HG03097 (cell line): ENCODE measurements around the gene KLK5.
"Not testable (repeated sequence)": the region's sequence is repeated elsewhere in the genome, so short reads cannot be mapped to it uniquely, and the experiment has no call there.

Source experiments
- ATAC-seq: cut with Tn5 transposase; IDR thresholded peaks from one replicate; pipeline ENCODE4 v1.9.1; 2021; ENCODE audit not compliant: unreplicated experiment, low FRiP score

The KLK5 gene, protein sequence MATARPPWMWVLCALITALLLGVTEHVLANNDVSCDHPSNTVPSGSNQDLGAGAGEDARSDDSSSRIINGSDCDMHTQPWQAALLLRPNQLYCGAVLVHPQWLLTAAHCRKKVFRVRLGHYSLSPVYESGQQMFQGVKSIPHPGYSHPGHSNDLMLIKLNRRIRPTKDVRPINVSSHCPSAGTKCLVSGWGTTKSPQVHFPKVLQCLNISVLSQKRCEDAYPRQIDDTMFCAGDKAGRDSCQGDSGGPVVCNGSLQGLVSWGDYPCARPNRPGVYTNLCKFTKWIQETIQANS

DNA sequence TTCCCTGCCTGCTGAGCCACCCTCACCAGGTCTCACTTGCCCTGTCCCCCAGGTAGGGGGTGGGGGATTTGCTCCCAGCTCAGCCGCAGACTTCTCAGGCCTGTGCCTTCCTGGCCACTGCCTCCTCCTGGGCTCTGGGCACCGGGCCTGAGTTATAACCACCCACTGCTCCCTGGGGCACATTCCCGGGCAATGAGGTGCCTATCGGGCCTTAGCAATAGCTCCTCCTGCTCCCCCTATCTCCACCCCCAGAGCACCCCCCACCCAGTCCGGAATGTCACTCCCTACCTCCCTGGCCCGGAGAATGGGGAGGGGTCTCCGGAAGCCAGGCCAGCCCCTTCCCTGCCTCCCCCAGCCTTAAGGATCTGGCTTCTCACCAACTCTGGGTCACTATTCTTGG lies at the start of gene KLK5:
TSS of gene KLK5 (minus strand) at position 129 of the 400 bp plus-strand sequence. CDS start 381 bp downstream, outside the sequence.
- ATAC-seq, result no peak

GRCh38 chr19:51002089-51002532 lies 49.3 kb upstream of the KLK5 start:
- ATAC-seq, result no peak

DNA sequence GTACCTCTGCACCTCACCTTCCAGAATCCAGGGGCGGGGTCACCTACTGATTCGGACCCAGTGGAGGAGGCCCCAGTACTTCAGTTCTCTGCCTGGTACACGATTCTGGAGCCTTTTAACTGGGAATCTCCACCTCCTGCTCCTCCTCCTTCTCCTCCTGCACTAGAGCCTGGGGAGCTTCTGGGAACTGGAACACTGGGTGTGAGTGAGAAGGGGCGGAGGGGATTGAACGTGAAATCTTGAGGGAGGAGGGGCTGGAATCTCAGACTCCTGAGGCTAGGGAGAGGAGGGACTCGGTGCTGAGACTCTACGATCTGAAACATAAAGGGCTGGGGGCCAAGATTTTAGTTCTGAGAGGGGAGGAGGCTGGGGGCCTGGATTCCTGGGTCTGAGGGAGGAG lies 48.7 kb upstream of the KLK5 start, which contains the start of gene KLK8:
TSS of gene KLK8 (minus strand) at position 90 of the 400 bp plus-strand sequence. CDS start 437 bp downstream, outside the sequence.
- no peak for ATAC-seq

- ATAC-seq, result no peak
Observed at GRCh38 chr19:51000981-51001380, 48.1 kb upstream of the KLK5 start.

- ATAC-seq, result no peak
Observed at GRCh38 chr19:51000426-51000825, 47.6 kb upstream of the KLK5 start.

GRCh38 chr19:50998686-50999085 lies 45.8 kb upstream of the KLK5 start:
- no peak for ATAC-seq

- no peak for ATAC-seq
Observed at GRCh38 chr19:50998061-50998460, 45.2 kb upstream of the KLK5 start.

DNA sequence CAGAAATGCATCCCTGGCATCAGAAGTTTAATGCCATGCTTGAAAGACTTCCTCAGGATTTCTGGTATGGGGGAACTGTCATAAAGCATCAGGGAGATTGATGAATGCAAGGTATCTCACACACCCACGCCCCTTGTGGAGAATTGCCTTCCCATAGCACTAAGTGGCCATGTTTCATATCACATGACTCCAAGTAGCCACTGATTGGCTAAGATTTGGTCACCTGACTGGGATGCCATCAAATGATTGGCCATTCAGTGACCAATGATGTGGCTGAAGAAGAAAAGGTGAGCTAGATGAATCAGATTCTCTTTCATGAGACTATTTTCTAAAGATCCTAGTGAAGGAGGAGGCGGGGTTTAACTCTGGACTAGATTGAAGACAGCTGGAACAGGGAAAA lies 41.3 kb upstream of the KLK5 start:
- no peak for ATAC-seq

- ATAC-seq, result no peak
Observed at GRCh38 chr19:50992666-50993035, 39.8 kb upstream of the KLK5 start.

DNA sequence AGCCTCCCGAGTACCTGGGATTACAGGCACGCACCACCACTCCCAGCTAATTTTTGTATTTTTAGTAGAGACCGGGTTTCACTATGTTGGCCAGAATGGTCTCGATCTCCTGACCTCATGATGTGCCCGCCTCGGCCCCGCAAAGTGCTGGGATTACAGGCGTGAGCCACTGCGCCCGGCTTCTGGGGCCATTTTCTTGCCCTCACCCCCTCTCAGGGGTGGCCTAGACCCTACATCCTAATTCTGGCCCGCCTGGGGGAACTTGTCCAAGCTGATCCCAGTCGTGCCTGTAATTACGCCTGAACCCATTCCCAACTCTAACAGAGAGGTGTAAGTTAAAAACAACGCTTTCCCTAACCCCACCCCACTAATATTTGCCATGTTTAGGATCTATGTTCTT lies 31.6 kb upstream of the KLK5 start:
- not testable (repeated sequence) for ATAC-seq

DNA sequence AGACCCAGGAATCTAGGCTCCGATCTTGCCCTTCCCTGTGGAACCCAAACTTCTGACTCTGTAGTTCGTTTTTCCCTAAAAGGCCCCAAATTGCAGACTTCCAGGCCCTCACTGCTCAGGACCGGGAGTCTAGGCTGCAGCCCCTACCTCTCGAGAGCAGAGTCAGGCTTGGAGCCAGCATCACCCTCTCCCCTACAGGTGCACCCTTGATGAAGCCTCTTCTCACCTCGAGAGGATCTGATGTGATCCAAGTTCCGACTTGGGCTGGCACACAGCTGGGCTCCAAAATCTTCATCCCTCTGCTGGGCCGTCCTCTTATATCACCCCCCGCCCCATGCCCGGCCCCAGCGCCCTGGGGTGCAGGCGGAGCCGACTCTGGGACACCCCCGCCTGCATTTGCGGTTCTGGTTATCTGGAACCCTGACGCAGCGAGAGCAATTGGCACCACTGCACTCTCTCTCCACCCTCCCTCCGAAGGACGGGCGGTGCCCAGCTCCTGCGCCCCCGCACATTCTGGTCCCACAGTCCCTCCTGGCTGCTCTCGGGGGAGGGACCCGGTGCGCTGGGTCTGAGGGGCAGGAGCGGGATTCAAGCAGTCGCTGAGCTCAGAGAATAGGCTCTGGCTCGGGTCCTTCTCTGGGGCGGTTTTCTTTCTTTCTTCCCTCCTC lies 30.9 kb upstream of the KLK5 start, which contains the start of gene KLK7:
TSS of gene KLK7 (minus strand) at position 293 of the 668 bp plus-strand sequence. CDS start 1,518 bp downstream, outside the sequence.
- no peak for ATAC-seq

DNA sequence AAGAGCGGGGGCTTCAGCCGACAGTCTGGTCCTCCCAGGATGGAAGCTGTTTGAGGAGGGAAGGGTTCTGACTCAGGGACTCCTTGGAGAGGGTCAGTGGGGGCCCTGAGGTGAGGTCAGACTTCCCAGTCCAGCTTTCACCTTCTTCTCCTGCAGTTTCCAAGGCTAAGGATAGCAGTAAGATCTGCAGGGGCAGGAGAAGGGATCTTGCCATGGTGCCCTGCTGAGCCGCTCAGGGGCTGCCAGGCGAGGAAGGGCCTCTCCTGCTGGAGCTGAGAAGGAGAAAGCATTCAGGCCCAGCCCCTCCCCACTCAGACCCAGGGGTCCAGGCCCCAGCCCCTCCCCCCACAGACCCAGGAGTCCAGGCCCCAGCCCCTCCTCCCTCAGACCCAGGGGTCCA lies 29.3 kb upstream of the KLK5 start:
- no peak for ATAC-seq

GRCh38 chr19:50981587-50982146 lies 28.8 kb upstream of the KLK5 start:
- ATAC-seq, result no peak

- no peak for ATAC-seq
Observed at GRCh38 chr19:50980208-50980607, 27.4 kb upstream of the KLK5 start.

DNA sequence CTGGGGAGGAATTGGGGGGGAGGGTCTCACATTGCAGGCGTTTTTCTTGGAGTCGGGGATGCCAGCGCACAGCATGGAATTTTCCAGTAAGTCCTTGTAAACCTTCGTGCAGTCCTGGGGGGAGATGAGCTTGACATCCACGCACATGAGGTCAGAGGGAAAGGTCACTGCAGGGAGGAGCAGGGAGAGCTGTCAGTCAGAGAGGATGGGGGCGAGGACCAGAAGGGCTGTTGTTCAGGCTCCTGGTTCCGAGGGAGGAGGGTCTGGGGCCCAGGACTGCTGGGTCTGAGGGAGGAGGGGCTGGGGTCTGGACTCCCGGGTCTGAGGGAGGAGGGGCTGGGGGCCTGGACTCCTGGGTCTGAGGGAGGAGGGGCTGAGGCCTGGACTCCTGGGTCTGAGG lies 26.9 kb upstream of the KLK5 start:
- no peak for ATAC-seq

GRCh38 chr19:50978772-50979390 lies 26.0 kb upstream of the KLK5 start:
- no peak for ATAC-seq

- ATAC-seq, result no peak
Observed at GRCh38 chr19:50977626-50978025, 24.8 kb upstream of the KLK5 start.

DNA sequence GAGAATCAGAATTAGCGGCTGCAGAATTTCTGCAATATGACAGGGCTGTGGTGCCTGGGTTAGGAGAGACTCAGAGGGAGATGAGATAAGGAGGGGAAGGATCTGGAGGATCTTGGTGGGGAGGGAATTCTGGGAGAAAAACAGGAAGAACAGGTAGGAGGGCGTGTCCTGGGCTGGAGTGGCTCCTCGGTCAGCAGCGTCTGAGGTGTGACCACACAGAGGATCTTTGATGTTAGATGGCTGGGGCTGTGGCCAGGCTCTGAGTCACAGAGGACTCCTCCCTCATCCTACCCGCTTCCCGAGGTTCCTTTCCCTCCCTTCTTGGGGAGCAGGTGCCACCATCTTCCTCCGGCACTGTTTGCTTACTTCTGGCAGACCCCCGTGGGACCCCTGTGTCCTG lies 22.9 kb upstream of the KLK5 start:
- ATAC-seq, result no peak

DNA sequence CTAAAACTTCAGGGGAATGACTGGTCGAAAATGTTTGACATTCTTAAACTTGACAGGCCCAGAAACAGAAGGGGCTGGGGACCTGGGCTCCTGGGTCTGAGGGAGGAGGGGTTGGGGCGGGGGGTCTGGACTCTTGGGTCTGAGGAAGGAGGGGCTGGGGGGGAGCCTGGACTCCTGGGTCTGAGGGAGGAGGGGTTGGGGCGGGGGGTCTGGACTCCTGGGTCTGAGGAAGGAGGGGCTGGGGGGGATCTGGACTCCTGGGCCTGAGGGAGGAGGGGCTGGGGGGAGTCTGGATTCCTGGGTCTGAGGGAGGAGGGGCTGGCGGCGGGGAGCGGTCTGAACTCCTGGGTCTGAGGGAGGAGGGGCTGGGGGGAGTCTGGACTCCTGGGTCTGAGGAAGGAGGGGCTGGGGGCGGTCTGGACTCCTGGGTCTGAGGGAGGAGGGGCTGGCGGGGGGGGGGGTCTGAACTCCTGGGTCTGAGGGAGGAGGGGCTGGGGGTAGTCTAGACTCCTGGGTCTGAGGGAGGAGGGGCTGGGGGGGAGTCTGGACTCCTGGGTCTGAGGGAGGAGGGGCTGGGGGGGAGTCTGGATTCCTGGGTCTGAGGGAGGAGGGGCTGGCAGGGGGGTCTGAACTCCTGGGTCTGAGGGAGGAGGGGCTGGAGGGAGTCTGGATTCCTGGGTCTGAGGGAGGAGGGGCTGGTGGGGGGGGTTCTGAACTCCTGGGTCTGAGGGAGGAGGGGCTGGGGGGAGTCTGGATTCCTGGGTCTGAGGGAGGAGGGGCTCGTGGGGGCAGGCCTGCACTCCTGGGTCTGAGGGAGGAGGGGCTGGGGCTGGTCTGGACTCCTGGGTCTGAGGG lies 22.1 kb upstream of the KLK5 start:
- no peak for ATAC-seq

GRCh38 chr19:50972795-50973376 lies 20.0 kb upstream of the KLK5 start:
- no peak for ATAC-seq
